H1 (cell line): Measurements from ENCODE around the gene DAND5. TPM values are rescaled to one million over a fixed set of nuclear protein-coding genes. Genes with fewer than 3 reads are reported as not detected.
A peak's percentile ranks its signal among the peaks of the same experiment; 100 is the strongest.

Experiments used
- BCL11A ChIP-seq, 2 experiments: IDR thresholded peaks; one replicate each; pipeline ENCODE4 v1.6.1; 2011; ENCODE audit warnings: low read depth in 2 of 2, low read length in 2 of 2, mild to moderate bottlenecking in 2 of 2
- CBX8 ChIP-seq: fragments of 300-800, 300-1000 bp; sonication (generic); IDR thresholded peaks from 2 replicates; pipeline ENCODE4 v1.7.1; 2016; ENCODE audit warnings: low read depth, low read length, borderline replicate concordance
- CEBPB ChIP-seq: IDR thresholded peaks from 2 replicates; pipeline ENCODE4 v1.6.1; 2012; ENCODE audit warnings: low read depth, low read length
- CHD1 ChIP-seq: IDR thresholded peaks from 2 replicates; pipeline ENCODE4 v1.6.1; 2012; ENCODE audit warnings: low read depth, low read length, improper control_type of control experiment
- CHD2 ChIP-seq: IDR thresholded peaks from 2 replicates; pipeline ENCODE4 v1.6.1; 2012; ENCODE audit warnings: low read length, improper control_type of control experiment
- CREB1 ChIP-seq: IDR thresholded peaks from 2 replicates; pipeline ENCODE4 v1.6.1; 2012; ENCODE audit warnings: inconsistent platforms
- EGR1 ChIP-seq: IDR thresholded peaks from 2 replicates; pipeline ENCODE4 v1.6.1; 2011; ENCODE audit warnings: low read depth, low read length, borderline replicate concordance
- EZH2 ChIP-seq: fragments of 200-600 bp; sonication (generic); IDR thresholded peaks from 2 replicates; pipeline ENCODE4 v1.7.1; 2012; ENCODE audit warnings: low read depth, mild to moderate bottlenecking, moderate library complexity, low read length, inconsistent platforms; ENCODE audit not compliant: severe bottlenecking
- KDM5A ChIP-seq: fragments of 200-600 bp; IDR thresholded peaks from 2 replicates; pipeline ENCODE4 v1.7.1; 2012; ENCODE audit warnings: mild to moderate bottlenecking, low read length, inconsistent platforms, mixed read lengths
- MAFK ChIP-seq: IDR thresholded peaks from 2 replicates; pipeline ENCODE4 v1.6.1; 2012; ENCODE audit warnings: low read depth, mild to moderate bottlenecking, improper control_type of control experiment, low read length
- NRF1 ChIP-seq: IDR thresholded peaks from 2 replicates; pipeline ENCODE4 v1.6.1; 2011; ENCODE audit warnings: mild to moderate bottlenecking, low read depth, low read length, improper control_type of control experiment
- POLR2A ChIP-seq, 2 experiments: IDR thresholded peaks; 1 replicate in 1 of 2; 2 replicates in 1 of 2; pipeline ENCODE4 v1.6.1; 2011; ENCODE audit warnings: low read depth in 2 of 2, low read length in 2 of 2, mild to moderate bottlenecking in 2 of 2; ENCODE audit errors: control extremely low read depth in 1 of 2
- POLR2AphosphoS5 ChIP-seq: IDR thresholded peaks from 2 replicates; pipeline ENCODE4 v1.6.1; 2011; ENCODE audit warnings: low read depth, low read length
- RXRA ChIP-seq: IDR thresholded peaks from 2 replicates; pipeline ENCODE4 v1.6.1; 2011; ENCODE audit warnings: low read depth, mild to moderate bottlenecking, low read length, moderate library complexity; ENCODE audit not compliant: insufficient read depth
- SIN3A ChIP-seq, 2 experiments: IDR thresholded peaks in 1 of 2; conservative IDR thresholded peaks in 1 of 2; 2 replicates each; pipeline ENCODE4 v1.6.1; 2011 to 2012; ENCODE audit warnings: low read length in 2 of 2, improper control_type of control experiment in 1 of 2, low read depth in 1 of 2, mild to moderate bottlenecking in 1 of 2
- SP1 ChIP-seq: IDR thresholded peaks from 2 replicates; pipeline ENCODE4 v1.6.1; 2011; ENCODE audit warnings: low read depth, low read length
- SRF ChIP-seq: IDR thresholded peaks from 2 replicates; pipeline ENCODE4 v1.6.1; 2011; ENCODE audit warnings: mild to moderate bottlenecking, low read depth, low read length, moderate library complexity
- TAF1 ChIP-seq: IDR thresholded peaks from 2 replicates; pipeline ENCODE4 v1.6.1; 2011; ENCODE audit warnings: mild to moderate bottlenecking, low read depth, low read length
- TAF7 ChIP-seq: optimal IDR thresholded peaks from 2 replicates; pipeline ENCODE3; 2011; ENCODE audit warnings: low read depth, mild to moderate bottlenecking, inconsistent platforms, low read length, moderate library complexity, borderline replicate concordance
- TBP ChIP-seq: IDR thresholded peaks from 2 replicates; pipeline ENCODE4 v1.6.1; 2011; ENCODE audit warnings: low read depth, low read length, improper control_type of control experiment
- TEAD4 ChIP-seq: IDR thresholded peaks from 2 replicates; pipeline ENCODE4 v1.6.1; 2012; ENCODE audit warnings: low read depth, low read length, inconsistent platforms, mixed read lengths
- YY1 ChIP-seq: IDR thresholded peaks from 2 replicates; pipeline ENCODE4 v1.6.1; 2011; ENCODE audit warnings: low read depth, mild to moderate bottlenecking, low read length
- polyA plus RNA-seq, 7 experiments: library from polyadenylated mRNA; depleted of rRNA in 3 of 7; stranded (reverse) in 5 of 7; unstranded in 2 of 7; fragments of >200 nt in 5 of 7; fragments of 200-250 nt in 2 of 7; gene quantifications; 1 replicate in 5 of 7; 2 replicates in 1 of 7; 4 replicates in 1 of 7; pipeline versions ENCODE4 v1.2.1 to v1.2.3, GENCODE V29; 2011 to 2013; ENCODE audit warnings: missing spikeins in 2 of 7, mixed read lengths in 2 of 7
- total RNA-seq: library from RNA; stranded (reverse); fragmentation: NEBNext Ultra II Directional; extraction: Animal tissue kit (Norgen Biotek cat#: 25700); gene quantifications from 2 replicates; pipeline ENCODE4 v1.2.1, GENCODE V29; 2021
- TF ChIP-seq, protein P1 (sequence below): IDR thresholded peaks from 2 replicates; pipeline ENCODE4 v1.6.1; 2011; ENCODE audit warnings: low read length, improper control_type of control experiment
- TF ChIP-seq, protein P2 (sequence below): IDR thresholded peaks from 2 replicates; pipeline ENCODE4 v1.6.1; 2012; ENCODE audit warnings: low read length, inconsistent platforms

DAND5 gene
- total and polyA plus RNA-seq, 2 of the 8 experiments (the other 6 are each of a cell fraction or from before 2014, with no cell fraction given): 0.14 to 0.17 TPM

DNA sequence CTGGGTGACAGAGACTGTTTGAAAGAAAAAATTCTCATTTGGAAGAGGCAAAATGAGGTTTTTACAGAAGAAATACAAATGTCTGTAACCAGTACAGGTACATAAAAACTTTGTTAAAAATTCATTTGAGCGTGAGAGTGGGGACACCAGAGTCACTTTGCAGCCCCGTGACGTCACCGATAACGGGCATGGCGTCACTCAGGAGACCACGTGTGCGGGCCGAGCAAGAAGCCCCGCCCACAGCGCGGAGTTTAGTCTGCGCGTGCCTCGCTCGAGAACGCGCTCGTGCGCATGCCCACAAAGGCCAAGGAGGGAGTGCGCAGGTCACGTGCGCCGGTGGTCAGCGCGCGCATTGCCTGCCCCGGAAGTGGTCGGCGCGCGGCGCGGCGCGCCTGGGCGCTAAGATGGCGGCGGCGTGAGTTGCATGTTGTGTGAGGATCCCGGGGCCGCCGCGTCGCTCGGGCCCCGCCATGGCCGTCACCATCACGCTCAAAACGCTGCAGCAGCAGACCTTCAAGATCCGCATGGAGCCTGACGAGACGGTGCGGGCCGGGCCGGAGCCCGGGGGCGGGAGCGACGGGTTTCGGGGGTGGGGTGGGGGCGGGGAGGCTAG, 23.8 kb upstream of the DAND5 start, which contains the start of gene RAD23A (continued):
- no peak for TF ChIP-seq RXRA
- peak; percentile 91 for TF ChIP-seq TBP
- no peak for TF ChIP-seq CHD1
- peak; percentile 99 for TF ChIP-seq YY1
- TF ChIP-seq SRF: 0 out of 2 replicates have a peak, but pooled peaks have one; percentile 7
- peak; percentile 97 for TF ChIP-seq TAF7
- TF ChIP-seq CBX8: no peak
- 0 out of 2 replicates have a peak, but pooled peaks have one; percentile 28 for TF ChIP-seq KDM5A
- TF ChIP-seq POLR2A (IDR thresholded peaks at IDR 0.05; ENCODE audit: control extremely low read depth in 1 of 2, low read depth in 2 of 2, low read length in 2 of 2): peak; percentile 98
- TF ChIP-seq CREB1: peak; percentile 99
- peak; percentile 91 for TF ChIP-seq NRF1
- TF ChIP-seq, protein P1, sequence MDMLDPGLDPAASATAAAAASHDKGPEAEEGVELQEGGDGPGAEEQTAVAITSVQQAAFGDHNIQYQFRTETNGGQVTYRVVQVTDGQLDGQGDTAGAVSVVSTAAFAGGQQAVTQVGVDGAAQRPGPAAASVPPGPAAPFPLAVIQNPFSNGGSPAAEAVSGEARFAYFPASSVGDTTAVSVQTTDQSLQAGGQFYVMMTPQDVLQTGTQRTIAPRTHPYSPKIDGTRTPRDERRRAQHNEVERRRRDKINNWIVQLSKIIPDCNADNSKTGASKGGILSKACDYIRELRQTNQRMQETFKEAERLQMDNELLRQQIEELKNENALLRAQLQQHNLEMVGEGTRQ: peak; percentile 98
- TF ChIP-seq SIN3A (conservative IDR thresholded peaks at IDR 0.05 in 1 of 2, IDR thresholded peaks at IDR 0.05 in 1 of 2; ENCODE audit: low read depth in 1 of 2, low read length in 2 of 2): 0 out of 4 replicates have a peak, but pooled peaks have one; percentile 19 to 58
- TF ChIP-seq, protein P2, sequence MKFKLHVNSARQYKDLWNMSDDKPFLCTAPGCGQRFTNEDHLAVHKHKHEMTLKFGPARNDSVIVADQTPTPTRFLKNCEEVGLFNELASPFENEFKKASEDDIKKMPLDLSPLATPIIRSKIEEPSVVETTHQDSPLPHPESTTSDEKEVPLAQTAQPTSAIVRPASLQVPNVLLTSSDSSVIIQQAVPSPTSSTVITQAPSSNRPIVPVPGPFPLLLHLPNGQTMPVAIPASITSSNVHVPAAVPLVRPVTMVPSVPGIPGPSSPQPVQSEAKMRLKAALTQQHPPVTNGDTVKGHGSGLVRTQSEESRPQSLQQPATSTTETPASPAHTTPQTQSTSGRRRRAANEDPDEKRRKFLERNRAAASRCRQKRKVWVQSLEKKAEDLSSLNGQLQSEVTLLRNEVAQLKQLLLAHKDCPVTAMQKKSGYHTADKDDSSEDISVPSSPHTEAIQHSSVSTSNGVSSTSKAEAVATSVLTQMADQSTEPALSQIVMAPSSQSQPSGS: peak; percentile 89
- no peak for TF ChIP-seq MAFK
- TF ChIP-seq CHD2: peak; percentile 69
- TF ChIP-seq TAF1: peak; percentile 99
- peak; percentile 63; the same call in 1 of the 2 replicates for TF ChIP-seq SP1
- TF ChIP-seq POLR2AphosphoS5: peak; percentile 99
- peak; percentile 39; the same call in 1 of the 2 replicates for TF ChIP-seq EGR1
- no peak for TF ChIP-seq BCL11A (IDR thresholded peaks at IDR 0.05; ENCODE audit: low read depth in 2 of 2, low read length in 2 of 2)
- peak; percentile 75 for TF ChIP-seq TEAD4
- no peak for TF ChIP-seq EZH2
- no peak for TF ChIP-seq CEBPB
